Ovary (tissue), 9 donors: ENCODE results near the gene YKT6. TPM values are rescaled to one million over a fixed set of nuclear protein-coding genes. Genes with fewer than 3 reads are reported as not detected.

ENCODE experiments used
- DNase-seq, 5 donors: peaks; one replicate each; pipeline ENCODE4 v3.0.0-alpha.2; 2019 to 2020
- H3K27ac ChIP-seq, 2 donors: fragments of 200-600 bp; one replicate each; pipeline versions ENCODE4 v1.5.1 to v1.8.0; 2019 to 2022
- H3K27me3 ChIP-seq: fragments of 200-600 bp; one replicate; pipeline ENCODE4 v1.8.0; 2022
- H3K36me3 ChIP-seq: fragments of 200-600 bp; sonication (generic); one replicate; pipeline ENCODE4 v1.5.1; 2019
- H3K4me1 ChIP-seq: one replicate; pipeline ENCODE4 v1.8.1; 2013; ENCODE audit warnings: mild to moderate bottlenecking, moderate library complexity; ENCODE audit not compliant: insufficient read depth
- H3K4me3 ChIP-seq: fragments of 200-600 bp; sonication (generic); one replicate; pipeline ENCODE4 v1.5.1; 2017
- H3K9me3 ChIP-seq, 2 donors: fragments of 200-600 bp in 1 of 2; sonication (generic) in 1 of 2; one replicate each; pipeline versions ENCODE4 v1.5.1 to v1.8.1; 2013 to 2019; ENCODE audit warnings: mild to moderate bottlenecking in 1 of 2, moderate library complexity in 1 of 2
- CTCF ChIP-seq, 3 donors: fragments of 450-650 bp in 2 of 3; fragments of 200-600 bp in 1 of 3; IDR thresholded peaks; one replicate each; pipeline versions ENCODE4 v1.5.1 to v1.8.0; 2016 to 2022; ENCODE audit warnings: antibody characterized with exemption in 3 of 3, mild to moderate bottlenecking in 1 of 3
- EP300 ChIP-seq: sonication (generic); formaldehyde crosslinking; IDR thresholded peaks from one replicate; pipeline ENCODE4 v1.6.1; 2017; ENCODE audit warnings: antibody characterized with exemption
- POLR2A ChIP-seq: fragments of 450-650 bp; IDR thresholded peaks from one replicate; pipeline ENCODE4 v1.6.1; 2017; ENCODE audit warnings: antibody characterized with exemption, mild to moderate bottlenecking, moderate library complexity
- WGBS, 3 donors: extraction: QIAGEN DNeasy Blood & Tissue Kit in 1 of 3; methylation state at CpG; one replicate each; pipeline versions ENCODE4 v1.1.5 to v1.1.7; 2013 to 2017; 5-methylcytosine and 5-hydroxymethylcytosine counted together
- intact Hi-C, 4 donors: fragments of 100-400 bp; cut with DNase I; formaldehyde crosslinking; loops; one replicate each; pipeline versions ENCODE4 v1.11.0 to v1.15.1; 2022 to 2023
- polyA plus RNA-seq, 2 donors: library from polyadenylated mRNA; stranded (reverse); fragments of 200-250 nt in 1 of 2; fragments of 350-450 nt in 1 of 2; fragmentation: Illumina TruSeq in 1 of 2; extraction: RNeasy Lipid Tissue Mini Kit (QIAGEN cat#74804) in 1 of 2; gene quantifications; one replicate each; pipeline ENCODE4 v1.2.3, GENCODE V29; 2013 to 2014
- total RNA-seq, 7 donors: library from RNA; depleted of rRNA in 2 of 7; stranded (reverse); fragments of >200 nt in 2 of 7; fragmentation: NEBNext Ultra II Directional in 3 of 7; extraction: Animal tissue kit (Norgen Biotek cat#: 25700) in 3 of 7; gene quantifications; one replicate each; pipeline versions ENCODE4 v1.1.0 to v1.2.4, GENCODE V29; 2016 to 2023
- donor health status: DM: no; HTN: no; CAD: no; lungs with moderate emphysema.
- donor health status: DM: no; HTN: no; CAD: no.
- donor health status: Bipolar disorder and iron deficiency.
- donor health status: DM: yes; HTN: yes; CAD: no.
- donor health status: DM: no; HTN: no; CAD: no.
- donor health status: DM: yes; HTN: yes; CAD: no.

YKT6 gene
- total and polyA plus RNA-seq, 9 donors = 22.2 to 68.0 (median 40.5) TPM

- WGBS, 3 donors = 83 to 85% (median 83%) methylated on average over 10 to 11 of the region's 11 CpGs
- TF ChIP-seq POLR2A (no peak), CTCF (IDR thresholded peaks at IDR 0.05) (no peak), EP300 (no peak)
- H3K4me3 ChIP-seq = no peak overlapping the region
- H3K9me3 ChIP-seq = no peaks in the 10 kb centered on the region
- DNase-seq = no peak
- H3K27ac ChIP-seq = no peak overlapping the region
- intact Hi-C loops = no loop called here
- no peaks in the 10 kb centered on the region for H3K27me3 ChIP-seq
- no peaks in the 10 kb centered on the region for H3K4me1 ChIP-seq
- no peaks in the 10 kb centered on the region for H3K36me3 ChIP-seq
Observed at GRCh38 chr7:44222776-44223261, 22.0 kb downstream of the YKT6 start.

GRCh38 chr7:44223362-44224079, 22.7 kb downstream of the YKT6 start:
- TF ChIP-seq POLR2A (no peak), CTCF (IDR thresholded peaks at IDR 0.05) (no peak), EP300 (no peak)
- DNase-seq = no peak
- H3K36me3 ChIP-seq = no peaks in the 10 kb centered on the region
- WGBS, 3 donors = 50 to 69% (median 63%) methylated on average over 5 of the region's 5 CpGs
- H3K4me1 ChIP-seq = no peaks in the 10 kb centered on the region
- intact Hi-C loops = no loop called here
- H3K27me3 ChIP-seq = no peaks in the 10 kb centered on the region
- H3K27ac ChIP-seq = no peak overlapping the region
- no peaks in the 10 kb centered on the region for H3K9me3 ChIP-seq
- no peak overlapping the region for H3K4me3 ChIP-seq

- intact Hi-C loops = no loop called here
- TF ChIP-seq EP300 = no peak
- TF ChIP-seq POLR2A = no peak
- no peak for TF ChIP-seq CTCF (IDR thresholded peaks at IDR 0.05)
- no peaks in the 10 kb centered on the region for H3K4me1 ChIP-seq
- no peaks in the 10 kb centered on the region for H3K27me3 ChIP-seq
- no peak overlapping the region for H3K27ac ChIP-seq
- WGBS, 3 donors = 53 to 60% (median 58%) methylated on average over 18 of the region's 18 CpGs
- no peaks in the 10 kb centered on the region for H3K36me3 ChIP-seq
- no peak overlapping the region for H3K4me3 ChIP-seq
- DNase-seq = no peak
- H3K9me3 ChIP-seq = no peaks in the 10 kb centered on the region
Observed at GRCh38 chr7:44224080-44224973, 23.5 kb downstream of the YKT6 start.

- Histone ChIP-seq H3K4me3 (no peak overlapping the region), H3K27ac (no peak overlapping the region), H3K27me3 (no peaks in the 10 kb centered on the region), H3K9me3 (no peaks in the 10 kb centered on the region), H3K36me3 (no peaks in the 10 kb centered on the region), H3K4me1 (no peaks in the 10 kb centered on the region)
- TF ChIP-seq CTCF (IDR thresholded peaks at IDR 0.05) (no peak), POLR2A (no peak), EP300 (no peak)
- intact Hi-C loops = no loop called here
- no peak for DNase-seq
- 57 to 72% (median 64%) methylated on average over 8 to 10 of the region's 10 CpGs for WGBS, 3 donors
Observed at GRCh38 chr7:44224974-44225565, 24.3 kb downstream of the YKT6 start.
